H9 (cell line): ENCODE results near the gene MAD1L1. TPM values are rescaled to one million over a fixed set of nuclear protein-coding genes. Genes with fewer than 3 reads are reported as not detected.
"Not testable (repeated sequence)": the region's sequence is repeated elsewhere in the genome, so short reads cannot be mapped to it uniquely, and the experiment has no call there.

Source experiments
- DNase-seq: peaks from one replicate; pipeline ENCODE4 v3.0.0-alpha.2; 2017
- H2AFZ ChIP-seq: one replicate; pipeline ENCODE4 v1.6.1; 2013; ENCODE audit warnings: mild to moderate bottlenecking, low read length, control low read depth, moderate library complexity
- H2AK5ac ChIP-seq: 2 replicates; pipeline ENCODE4 v1.6.1; 2013; ENCODE audit warnings: low read length, control low read depth, mixed read lengths; ENCODE audit not compliant: insufficient read length
- H2BK120ac ChIP-seq: one replicate; pipeline ENCODE4 v1.6.1; 2013; ENCODE audit warnings: low read depth, mild to moderate bottlenecking, low read length, control low read depth, inconsistent platforms; ENCODE audit not compliant: poor library complexity, severe bottlenecking
- H2BK12ac ChIP-seq: 2 replicates; pipeline ENCODE4 v1.6.1; 2013; ENCODE audit warnings: low read length, control low read depth, mixed read lengths, low read depth; ENCODE audit not compliant: insufficient read length
- H2BK15ac ChIP-seq: 2 replicates; pipeline ENCODE4 v1.6.1; 2013; ENCODE audit warnings: low read depth, low read length, control low read depth
- H2BK20ac ChIP-seq: one replicate; pipeline ENCODE4 v1.6.1; 2013; ENCODE audit warnings: low read depth, mild to moderate bottlenecking, low read length, control low read depth, inconsistent platforms; ENCODE audit not compliant: poor library complexity, severe bottlenecking
- H2BK5ac ChIP-seq: 2 replicates; pipeline ENCODE4 v1.6.1; 2013; ENCODE audit warnings: low read length, control low read depth, mixed read lengths; ENCODE audit not compliant: insufficient read length
- H3K14ac ChIP-seq: 2 replicates; pipeline ENCODE4 v1.6.1; 2013; ENCODE audit warnings: low read length, control low read depth; ENCODE audit not compliant: insufficient read depth
- H3K18ac ChIP-seq: 2 replicates; pipeline ENCODE4 v1.6.1; 2013; ENCODE audit warnings: low read depth, mild to moderate bottlenecking, mixed read lengths, low read length, control low read depth; ENCODE audit not compliant: insufficient read length
- H3K23ac ChIP-seq: 2 replicates; pipeline ENCODE4 v1.6.1; 2013; ENCODE audit warnings: low read length, control low read depth, mixed read lengths, low read depth; ENCODE audit not compliant: insufficient read length
- H3K23me2 ChIP-seq: 2 replicates; pipeline ENCODE4 v1.6.1; 2013; ENCODE audit warnings: low read depth, mild to moderate bottlenecking, mixed read lengths, low read length, control low read depth; ENCODE audit not compliant: insufficient read length, poor library complexity, severe bottlenecking
- H3K27ac ChIP-seq: 2 replicates; pipeline ENCODE4 v1.5.1; 2013; ENCODE audit warnings: low read length, control low read depth, mixed read lengths, low read depth; ENCODE audit not compliant: insufficient read length
- H3K27me3 ChIP-seq: 2 replicates; pipeline ENCODE4 v1.6.1; 2013; ENCODE audit warnings: low read length, control low read depth, inconsistent platforms; ENCODE audit not compliant: insufficient read depth
- H3K4ac ChIP-seq: 2 replicates; pipeline ENCODE4 v1.6.1; 2013; ENCODE audit warnings: low read depth, mild to moderate bottlenecking, control low read depth, inconsistent platforms, low read length, moderate library complexity
- H3K4me1 ChIP-seq: 2 replicates; pipeline ENCODE4 v1.6.1; 2013; ENCODE audit warnings: low read length, control low read depth, inconsistent platforms; ENCODE audit not compliant: insufficient read depth
- H3K4me2 ChIP-seq: 2 replicates; pipeline ENCODE4 v1.6.1; 2013; ENCODE audit warnings: low read length, control low read depth, mixed read lengths; ENCODE audit not compliant: insufficient read length, insufficient read depth
- H3K56ac ChIP-seq: 2 replicates; pipeline ENCODE4 v1.6.1; 2013; ENCODE audit warnings: low read depth, mild to moderate bottlenecking, mixed read lengths, low read length, control low read depth; ENCODE audit not compliant: insufficient read length
- H3K79me1 ChIP-seq: 2 replicates; pipeline ENCODE4 v1.6.1; 2013; ENCODE audit warnings: low read depth, mild to moderate bottlenecking, moderate library complexity, low read length, control low read depth, inconsistent platforms; ENCODE audit not compliant: insufficient read depth, poor library complexity, severe bottlenecking
- H3K79me2 ChIP-seq: 2 replicates; pipeline ENCODE4 v1.6.1; 2013; ENCODE audit warnings: low read length, control low read depth, inconsistent platforms; ENCODE audit not compliant: insufficient read depth
- H3K9ac ChIP-seq: 2 replicates; pipeline ENCODE4 v1.6.1; 2013; ENCODE audit warnings: low read length, control low read depth, mixed read lengths; ENCODE audit not compliant: insufficient read length; ENCODE audit errors: extremely low read depth
- H3K9me3 ChIP-seq: one replicate; pipeline ENCODE4 v1.6.1; 2013; ENCODE audit warnings: low read depth, low read length, inconsistent platforms; ENCODE audit not compliant: control insufficient read depth
- H3T11ph ChIP-seq: one replicate; pipeline ENCODE4 v1.6.1; 2013; ENCODE audit warnings: mild to moderate bottlenecking, low read length, control low read depth, inconsistent platforms
- H4K20me1 ChIP-seq: one replicate; pipeline ENCODE4 v1.6.1; 2013; ENCODE audit not compliant: control insufficient read depth, insufficient read length, insufficient read depth
- H4K5ac ChIP-seq: 2 replicates; pipeline ENCODE4 v1.6.1; 2013; ENCODE audit warnings: low read depth, mild to moderate bottlenecking, mixed read lengths, low read length, control low read depth; ENCODE audit not compliant: insufficient read length
- H4K8ac ChIP-seq: replicated peaks from 2 replicates; pipeline ENCODE4 v1.6.1; 2013; ENCODE audit warnings: low read length, control low read depth, mixed read lengths, low read depth; ENCODE audit not compliant: insufficient read length
- H4K91ac ChIP-seq: 2 replicates; pipeline ENCODE4 v1.6.1; 2013; ENCODE audit warnings: low read depth, mild to moderate bottlenecking, moderate library complexity, mixed read lengths, low read length, control low read depth; ENCODE audit not compliant: insufficient read length
- H3K27ac Mint-ChIP-seq, 3 experiments: 2 replicates in 2 of 3; 3 replicates in 1 of 3; pipeline ENCODE4 v1.8.0; 2020 to 2021; ENCODE audit warnings: mixed read lengths in 3 of 3, mild to moderate bottlenecking in 1 of 3, moderate library complexity in 1 of 3
- H3K27me3 Mint-ChIP-seq: 2 replicates; pipeline ENCODE4 v1.8.0; 2021; ENCODE audit warnings: low read depth, mild to moderate bottlenecking, moderate library complexity, mixed read lengths
- H3K36me3 Mint-ChIP-seq, 3 experiments: 2 replicates in 2 of 3; 3 replicates in 1 of 3; pipeline ENCODE4 v1.8.0; 2020 to 2021; ENCODE audit warnings: low read depth in 3 of 3, mixed read lengths in 3 of 3; ENCODE audit not compliant: insufficient read depth in 1 of 3
- H3K4me1 Mint-ChIP-seq, 2 experiments: 2 replicates each; pipeline ENCODE4 v1.8.0; 2020; ENCODE audit warnings: mixed read lengths in 2 of 2
- H3K4me3 Mint-ChIP-seq, 2 experiments: 2 replicates in 1 of 2; 3 replicates in 1 of 2; pipeline ENCODE4 v1.8.0; 2020 to 2021; ENCODE audit warnings: mild to moderate bottlenecking in 2 of 2, mixed read lengths in 2 of 2, moderate library complexity in 1 of 2
- H3K9me3 Mint-ChIP-seq, 2 experiments: 2 replicates in 1 of 2; 3 replicates in 1 of 2; pipeline ENCODE4 v1.8.0; 2020; ENCODE audit warnings: mild to moderate bottlenecking in 2 of 2, mixed read lengths in 2 of 2, moderate library complexity in 1 of 2
- CTCF ChIP-seq: fragments of 200-600 bp; sonication (generic); conservative IDR thresholded peaks from 3 replicates; pipeline ENCODE4 v1.8.0; 2021; ENCODE audit warnings: antibody characterized with exemption, mild to moderate bottlenecking
- WGBS: extraction: QIAGEN DNeasy Blood & Tissue Kit; methylation state at CpG from one replicate; pipeline ENCODE4 v1.1.7; 2013; ENCODE audit warnings: missing lambda C conversion rate, low lambda C conversion rate, mixed read lengths; ENCODE audit not compliant: insufficient read length; ENCODE audit errors: extremely low coverage; 5-methylcytosine and 5-hydroxymethylcytosine counted together
- total RNA-seq: library from RNA; stranded (reverse); gene quantifications from 2 replicates; pipeline ENCODE4 v1.2.1, GENCODE V29; 2021

Gene MAD1L1
- total RNA-seq, 1 experiment from 2014 or later = 39.0 TPM

DNA sequence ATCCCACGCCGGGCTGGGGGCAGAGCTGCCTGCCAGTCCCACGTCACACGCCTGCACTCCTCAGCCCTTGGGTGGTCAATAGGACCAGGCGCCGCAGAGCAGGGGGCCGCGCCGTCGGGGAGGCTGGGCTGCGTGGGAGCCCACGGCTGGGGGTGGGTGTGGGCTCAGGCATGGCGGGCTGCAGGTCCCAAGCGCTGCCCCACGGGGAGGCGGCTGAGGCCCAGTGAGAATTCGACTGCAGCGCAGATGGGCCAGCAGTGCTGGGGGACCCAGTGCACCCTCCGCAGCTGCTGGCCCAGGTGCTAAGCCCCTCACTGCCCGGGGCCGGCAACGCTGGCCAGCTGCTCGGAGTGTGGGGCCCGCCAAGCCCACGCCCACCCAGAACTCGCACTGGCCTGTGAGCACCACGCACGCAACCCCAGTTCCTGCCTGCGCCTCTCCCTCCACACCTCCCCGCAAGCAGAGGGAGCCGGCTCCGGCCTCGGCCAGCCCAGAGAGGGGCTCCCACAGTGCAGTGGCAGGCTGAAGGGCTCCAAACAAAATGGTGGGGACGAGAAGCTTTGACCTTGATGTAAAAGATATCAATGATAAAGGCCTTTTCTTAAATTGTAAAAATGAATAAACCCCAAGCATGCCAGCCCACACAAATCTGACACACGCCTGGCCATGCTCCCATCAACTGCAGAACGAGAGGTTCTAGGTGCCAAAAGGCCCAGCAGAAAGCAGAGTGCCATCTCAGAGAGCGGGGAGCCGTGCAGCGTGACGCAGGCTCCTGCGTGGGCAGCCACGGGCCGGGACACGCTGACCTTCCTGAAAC, 255.5 kb downstream of the MAD1L1 start:
- H3K4me3 Mint-ChIP-seq = no peak overlapping the region
- H2BK120ac ChIP-seq = no peak overlapping the region
- H3K79me2 ChIP-seq = no peaks in the 10 kb centered on the region
- no peak overlapping the region for H3K18ac ChIP-seq
- no peak overlapping the region for H3T11ph ChIP-seq
- peaks cover 5% of the 10 kb centered on the region for H3K9me3 ChIP-seq
- H2BK20ac ChIP-seq = no peak overlapping the region
- no peaks in the 10 kb centered on the region for H3K27me3 Mint-ChIP-seq
- no peak overlapping the region for H2AK5ac ChIP-seq
- H2BK12ac ChIP-seq = no peak overlapping the region
- no peak overlapping the region for H2AFZ ChIP-seq
- no peaks in the 10 kb centered on the region for H3K23me2 ChIP-seq
- H3K9me3 Mint-ChIP-seq = peaks cover 16 to 20% of the 10 kb centered on the region in 2 experiments
- no peak overlapping the region for H3K27ac ChIP-seq
- no peak overlapping the region for H4K8ac ChIP-seq
- no peak overlapping the region for H3K56ac ChIP-seq
- no peak for TF ChIP-seq CTCF
- no peaks in the 10 kb centered on the region for H3K27me3 ChIP-seq
- H3K79me1 ChIP-seq = no peaks in the 10 kb centered on the region
- peaks cover 2 to 8% of the 10 kb centered on the region in 2 experiments; a peak in 2 of 4 replicates for H3K4me1 Mint-ChIP-seq
- H3K14ac ChIP-seq = no peak overlapping the region; the same call in 1 of the 2 replicates
- H3K4me1 ChIP-seq = no peaks in the 10 kb centered on the region
- WGBS = no CpG with 5 or more reads among the region's 44 CpGs
- peaks cover 24 to 37% (median 28%) of the 10 kb centered on the region in 3 experiments for H3K36me3 Mint-ChIP-seq
- H3K4me2 ChIP-seq = no peak overlapping the region
- H3K27ac Mint-ChIP-seq = no peak overlapping the region
- H2BK5ac ChIP-seq = no peak overlapping the region
- H3K23ac ChIP-seq = no peak overlapping the region
- no peak overlapping the region for H4K91ac ChIP-seq
- H4K5ac ChIP-seq = no peak overlapping the region
- no peak overlapping the region for H2BK15ac ChIP-seq
- no peak for DNase-seq
- no peak overlapping the region for H3K9ac ChIP-seq
- no peak overlapping the region for H3K4ac ChIP-seq
- no peaks in the 10 kb centered on the region for H4K20me1 ChIP-seq

DNA sequence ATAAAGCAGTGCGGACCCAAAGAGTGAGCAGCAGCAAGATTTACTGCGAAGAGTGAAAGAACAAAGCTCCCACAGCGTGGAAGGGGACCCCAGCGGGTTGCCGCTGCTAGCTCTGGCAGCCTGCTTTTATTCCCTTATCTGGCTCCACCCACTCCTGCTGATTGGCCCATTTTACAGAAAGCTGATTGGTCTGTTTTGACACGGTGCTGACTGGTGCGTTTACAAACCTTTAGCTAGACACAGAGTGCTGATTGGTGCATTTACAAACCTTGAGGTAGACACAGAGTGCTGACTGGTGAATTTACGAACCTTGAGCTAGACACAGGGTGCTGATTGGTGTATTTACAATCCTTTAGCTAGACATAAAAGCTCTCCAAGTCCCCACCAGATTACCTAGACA, 256.2 kb downstream of the MAD1L1 start:
- H2BK15ac ChIP-seq, H2AFZ ChIP-seq, H3K9me3 ChIP-seq, H3T11ph ChIP-seq, H2BK20ac ChIP-seq, H3K79me2 ChIP-seq, H3K4ac ChIP-seq, H3K4me2 ChIP-seq, H3K4me3 Mint-ChIP-seq, H2BK120ac ChIP-seq, H3K27me3 ChIP-seq, H3K9ac ChIP-seq, H2BK12ac ChIP-seq, H3K18ac ChIP-seq, H3K4me1 ChIP-seq, H2BK5ac ChIP-seq, H3K79me1 ChIP-seq, H3K23ac ChIP-seq, H3K56ac ChIP-seq, H4K5ac ChIP-seq, H3K23me2 ChIP-seq, H4K20me1 ChIP-seq, H2AK5ac ChIP-seq, H3K14ac ChIP-seq, H4K8ac ChIP-seq, H3K4me1 Mint-ChIP-seq, H3K27me3 Mint-ChIP-seq, H3K27ac ChIP-seq, H4K91ac ChIP-seq, DNase-seq: not testable (repeated sequence)
- peaks cover 24 to 37% (median 28%) of the 10 kb centered on the region in 3 experiments for H3K36me3 Mint-ChIP-seq
- H3K9me3 Mint-ChIP-seq = peaks cover 16 to 20% of the 10 kb centered on the region in 2 experiments
- WGBS = no CpG with 5 or more reads among the region's 8 CpGs
- 0 out of 7 replicates have a peak overlapping the region, but pooled peaks of 1 of the 3 experiments have one; percentile 57 for H3K27ac Mint-ChIP-seq
